Esophagus muscularis mucosa (tissue), 4 donors: ENCODE measurements around the gene IFT88.

Source experiments
- CTCF ChIP-seq, 3 experiments: fragments of 200-600 bp in 2 of 3; fragments of 450-650 bp in 1 of 3; sonication (generic) in 2 of 3; IDR thresholded peaks; one replicate each; pipeline ENCODE4 v1.5.1; 2017 to 2019; ENCODE audit warnings: antibody characterized with exemption in 3 of 3, mild to moderate bottlenecking in 2 of 3, moderate library complexity in 1 of 3
- EP300 ChIP-seq: sonication (generic); formaldehyde crosslinking; IDR thresholded peaks from one replicate; pipeline ENCODE4 v1.6.1; 2017; ENCODE audit warnings: antibody characterized with exemption
- POLR2A ChIP-seq: fragments of 450-650 bp; IDR thresholded peaks from one replicate; pipeline ENCODE4 v1.6.1; 2017; ENCODE audit warnings: antibody characterized with exemption, moderate library complexity, mild to moderate bottlenecking, low read depth

DNA sequence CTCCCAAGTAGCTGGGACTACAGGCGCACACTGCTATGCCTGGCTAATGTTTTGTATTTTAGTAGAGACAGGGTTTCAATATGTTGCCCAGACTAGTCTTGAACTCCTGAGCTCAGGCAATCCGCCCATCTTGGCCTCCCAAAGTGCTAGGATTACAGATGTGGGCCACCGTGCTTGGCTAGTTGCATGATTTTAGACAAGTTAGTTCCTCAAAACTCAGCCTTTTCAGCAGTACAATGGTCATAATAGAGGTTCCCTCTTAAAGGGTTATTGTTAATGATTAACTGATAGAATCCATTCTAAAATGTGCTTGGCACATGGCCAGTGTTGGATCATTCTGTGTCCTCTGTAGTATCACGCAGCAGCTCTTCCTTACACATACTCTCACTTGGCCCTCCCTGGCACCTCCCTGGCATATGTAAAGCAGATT is 19.5 kb upstream of the IFT88 start:
- no peak for TF ChIP-seq CTCF (IDR thresholded peaks at IDR 0.05)
- TF ChIP-seq POLR2A: no peak
- TF ChIP-seq EP300: no peak
